HUES48 (cell line): ENCODE results near the gene FMN2.

Experiments
- H3K27ac ChIP-seq: one replicate; pipeline ENCODE4 v1.7.0; 2013; ENCODE audit warnings: low read depth, low read length, inconsistent platforms
- H3K27me3 ChIP-seq: 2 replicates; pipeline ENCODE4 v1.6.1; 2013; ENCODE audit warnings: mild to moderate bottlenecking, low read length; ENCODE audit not compliant: control insufficient read depth, insufficient read depth
- H3K36me3 ChIP-seq: 2 replicates; pipeline ENCODE4 v1.6.1; 2013; ENCODE audit warnings: low read length; ENCODE audit not compliant: control insufficient read depth, insufficient read depth
- H3K4me1 ChIP-seq: 2 replicates; pipeline ENCODE4 v1.6.1; 2013; ENCODE audit warnings: mild to moderate bottlenecking, low read length; ENCODE audit not compliant: control insufficient read depth, insufficient read depth
- H3K4me3 ChIP-seq: 2 replicates; pipeline ENCODE4 v1.5.1; 2013; ENCODE audit warnings: mild to moderate bottlenecking, low read depth, low read length
- H3K9ac ChIP-seq: 2 replicates; pipeline ENCODE4 v1.6.1; 2013; ENCODE audit warnings: mild to moderate bottlenecking, low read depth, low read length, moderate library complexity
- H3K9me3 ChIP-seq: 2 replicates; pipeline ENCODE4 v1.6.1; 2013; ENCODE audit warnings: low read length; ENCODE audit not compliant: control insufficient read depth, insufficient read depth

Gene FMN2

DNA sequence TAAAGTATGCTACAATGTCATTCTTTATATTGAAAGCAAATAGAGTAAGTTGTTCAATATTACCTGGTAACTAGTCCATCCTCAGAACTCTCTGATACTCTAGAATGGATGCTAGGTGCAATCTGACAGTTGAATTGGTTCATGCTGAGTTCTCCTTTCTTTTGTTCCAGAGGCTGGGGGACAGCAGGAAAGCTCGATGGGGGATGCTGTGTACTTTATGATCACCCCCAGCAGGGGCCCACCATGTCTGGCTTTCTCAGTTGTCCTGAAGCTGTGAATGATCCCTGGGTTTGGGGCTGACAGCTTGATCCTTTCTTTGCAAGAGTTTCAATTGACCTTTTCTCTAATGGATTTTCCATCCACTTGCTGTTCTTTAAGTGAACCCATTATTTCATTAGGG, 22.5 kb downstream of the FMN2 start:
- no peak overlapping the region for H3K4me3 ChIP-seq
- H3K9ac ChIP-seq = no peak overlapping the region
- H3K9me3 ChIP-seq = no peaks in the 10 kb centered on the region
- peaks cover 12% of the 10 kb centered on the region for H3K4me1 ChIP-seq
- H3K36me3 ChIP-seq = no peaks in the 10 kb centered on the region
- H3K27me3 ChIP-seq = no peaks in the 10 kb centered on the region
- no peak overlapping the region for H3K27ac ChIP-seq

DNA sequence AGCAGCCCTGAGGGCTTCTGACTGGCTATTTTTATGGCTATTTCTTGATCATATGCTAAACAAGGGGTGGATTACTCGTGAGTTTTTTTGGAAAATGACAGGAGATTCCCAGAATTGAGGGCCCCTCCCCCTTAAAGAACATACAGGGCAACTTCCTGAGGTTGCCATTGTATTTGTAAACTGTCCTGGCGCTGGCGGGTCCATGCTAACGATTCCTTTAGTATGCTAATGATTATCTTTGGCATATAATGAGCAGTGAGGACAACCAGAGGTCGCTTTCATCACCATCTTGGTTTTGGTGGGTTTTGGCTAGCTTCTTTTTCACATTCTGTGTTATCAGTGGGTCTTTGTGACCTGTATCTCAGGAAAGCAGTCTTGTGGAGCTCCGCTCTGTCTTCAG, 24.1 kb downstream of the FMN2 start:
- H3K9me3 ChIP-seq = no peaks in the 10 kb centered on the region
- no peak overlapping the region for H3K9ac ChIP-seq
- no peaks in the 10 kb centered on the region for H3K27me3 ChIP-seq
- H3K4me3 ChIP-seq = no peak overlapping the region
- H3K4me1 ChIP-seq = peaks cover 12% of the 10 kb centered on the region
- no peaks in the 10 kb centered on the region for H3K36me3 ChIP-seq
- H3K27ac ChIP-seq = no peak overlapping the region

DNA sequence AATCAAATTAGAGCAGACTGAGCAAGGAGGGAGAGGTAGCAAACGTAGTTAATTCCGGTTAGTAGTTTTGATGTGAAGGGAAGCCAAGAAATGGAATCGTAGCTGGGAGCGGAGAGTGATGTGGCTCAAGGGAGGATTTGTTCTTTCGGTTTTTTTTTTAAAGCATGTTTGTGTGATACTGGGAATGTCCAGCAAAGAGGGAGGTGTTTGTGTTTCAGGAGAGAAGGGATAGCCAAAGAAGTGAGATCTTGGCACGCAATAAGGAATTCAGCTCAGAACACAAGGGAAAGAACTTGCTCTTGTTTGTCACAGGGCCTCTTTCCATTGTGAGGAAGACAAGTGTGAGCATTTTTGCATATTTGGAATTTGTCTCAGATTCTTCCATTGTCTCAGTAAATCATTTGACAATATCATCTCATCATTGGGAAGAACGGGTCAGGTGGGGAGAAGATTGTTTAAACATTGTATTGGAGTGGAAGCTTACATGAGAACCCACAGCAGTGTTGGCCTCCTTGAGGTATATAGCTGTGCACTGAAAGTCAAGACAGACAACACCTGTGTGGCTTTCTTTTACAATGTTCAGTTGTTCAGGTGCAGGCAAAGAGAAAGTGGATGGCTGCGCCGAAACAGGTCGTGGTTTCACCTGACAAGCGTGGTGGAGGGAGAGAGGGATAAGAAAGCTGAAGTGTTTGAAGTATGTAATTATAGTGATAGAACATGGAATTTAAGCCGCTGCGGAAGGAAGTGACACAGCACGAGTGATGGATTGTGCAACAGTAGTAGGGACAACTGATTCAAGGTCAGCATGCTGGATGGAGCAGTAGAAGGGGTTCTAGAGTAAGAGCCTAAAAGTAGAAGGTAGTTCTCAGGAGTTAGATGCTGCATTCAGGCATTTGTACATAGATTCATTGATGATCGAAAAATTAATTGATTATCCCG, 25.4 kb downstream of the FMN2 start:
- Histone ChIP-seq H3K9ac (no peak overlapping the region), H3K4me1 (peaks cover 12% of the 10 kb centered on the region), H3K27ac (no peak overlapping the region), H3K4me3 (no peak overlapping the region), H3K27me3 (no peaks in the 10 kb centered on the region), H3K36me3 (no peaks in the 10 kb centered on the region), H3K9me3 (no peaks in the 10 kb centered on the region)

DNA sequence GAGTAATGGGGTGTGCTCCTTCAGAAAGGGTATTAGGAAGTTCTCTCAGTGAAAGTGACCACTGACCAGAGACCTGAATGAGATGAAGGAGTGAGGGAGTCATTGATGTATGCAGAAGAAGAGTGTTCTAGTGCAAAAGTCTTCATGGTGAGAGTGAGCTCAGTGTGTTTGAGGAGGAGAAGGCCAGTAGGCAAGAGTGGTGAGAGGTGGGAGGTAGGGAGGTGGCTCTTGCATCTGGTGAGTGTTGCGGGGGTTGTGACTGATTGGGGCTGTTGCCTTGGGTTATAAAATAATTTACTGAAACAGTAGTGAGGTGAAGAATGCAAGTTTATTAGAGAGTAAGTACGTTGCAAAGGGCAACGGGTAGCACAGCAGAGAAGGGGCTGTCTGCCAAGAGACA, 26.2 kb downstream of the FMN2 start:
- Histone ChIP-seq H3K4me3 (no peak overlapping the region), H3K27me3 (no peaks in the 10 kb centered on the region), H3K9me3 (no peaks in the 10 kb centered on the region), H3K4me1 (peaks cover 12% of the 10 kb centered on the region), H3K36me3 (no peaks in the 10 kb centered on the region), H3K9ac (no peak overlapping the region), H3K27ac (no peak overlapping the region)

DNA sequence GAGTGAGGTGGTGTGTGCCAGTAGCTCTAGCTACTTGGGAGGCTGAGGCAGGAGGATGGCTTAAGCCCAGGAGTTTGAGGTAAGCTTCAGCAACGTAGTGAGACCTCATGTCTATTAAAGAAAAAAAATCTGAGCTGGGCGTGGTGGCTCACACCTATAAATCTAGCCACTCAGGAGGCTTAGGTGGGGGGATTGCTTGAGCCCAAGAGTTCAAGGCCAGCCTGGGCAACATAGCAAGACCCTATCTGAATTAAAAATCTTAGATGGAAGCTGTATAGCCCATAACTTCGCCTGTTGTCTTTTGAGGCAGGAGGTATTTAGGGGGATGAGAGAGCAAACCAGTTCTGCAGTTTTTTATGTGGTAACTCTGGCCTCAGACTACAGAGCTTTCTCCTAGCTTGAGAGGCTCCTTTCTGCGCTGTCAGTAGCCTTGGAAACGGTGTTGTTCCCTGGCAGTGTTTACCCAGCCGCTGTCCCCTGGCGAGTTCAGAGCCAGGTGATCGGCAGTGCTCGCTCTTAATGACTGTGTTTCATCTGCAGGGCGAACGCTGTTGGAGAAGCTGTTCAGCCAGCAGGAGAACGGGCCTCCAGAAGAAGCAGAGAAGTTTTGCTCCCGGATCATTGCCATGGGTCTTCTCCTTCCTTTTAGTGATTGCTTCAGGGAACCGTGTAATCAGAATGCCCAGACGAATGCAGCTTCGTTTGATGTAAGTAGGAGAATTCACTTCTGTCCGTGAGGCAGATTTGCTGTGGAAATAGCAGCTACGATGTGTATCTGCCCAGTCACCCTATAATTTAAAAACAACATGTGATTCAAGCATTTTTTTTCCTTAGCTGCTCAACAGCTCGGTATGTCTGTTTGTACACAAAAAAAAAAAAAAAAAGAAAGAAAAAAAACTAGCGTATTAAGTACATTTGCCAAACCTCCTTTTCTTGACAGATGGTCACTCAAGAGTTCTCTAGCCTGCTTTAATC, 31.2 kb downstream of the FMN2 start:
- no peaks in the 10 kb centered on the region for H3K4me1 ChIP-seq
- no peaks in the 10 kb centered on the region for H3K9me3 ChIP-seq
- H3K4me3 ChIP-seq = no peak overlapping the region
- H3K9ac ChIP-seq = no peak overlapping the region
- no peaks in the 10 kb centered on the region for H3K36me3 ChIP-seq
- no peaks in the 10 kb centered on the region for H3K27me3 ChIP-seq
- H3K27ac ChIP-seq = no peak overlapping the region

DNA sequence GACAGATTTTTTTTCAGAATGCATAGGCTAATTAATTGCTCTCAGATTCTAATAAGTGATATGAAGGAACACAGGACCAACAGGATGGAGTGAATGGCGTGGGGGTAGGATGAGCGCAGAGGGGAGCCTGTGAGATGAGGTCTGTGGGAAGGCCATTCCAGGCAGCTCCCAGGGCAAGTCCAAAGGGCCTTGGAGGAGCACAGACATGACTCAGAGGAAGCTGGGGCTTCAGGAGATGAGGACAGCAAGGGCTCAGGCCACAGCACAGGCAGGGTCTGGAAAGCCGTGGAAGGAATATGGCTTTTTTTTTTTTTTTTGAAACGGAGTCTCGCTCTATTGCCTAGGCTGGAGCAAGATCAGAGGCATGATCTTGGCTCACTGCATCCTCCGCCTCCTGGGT, 35.1 kb downstream of the FMN2 start:
- Histone ChIP-seq H3K27me3 (no peaks in the 10 kb centered on the region), H3K9me3 (no peaks in the 10 kb centered on the region), H3K27ac (no peak overlapping the region), H3K9ac (no peak overlapping the region), H3K4me1 (no peaks in the 10 kb centered on the region), H3K36me3 (no peaks in the 10 kb centered on the region), H3K4me3 (no peak overlapping the region)

DNA sequence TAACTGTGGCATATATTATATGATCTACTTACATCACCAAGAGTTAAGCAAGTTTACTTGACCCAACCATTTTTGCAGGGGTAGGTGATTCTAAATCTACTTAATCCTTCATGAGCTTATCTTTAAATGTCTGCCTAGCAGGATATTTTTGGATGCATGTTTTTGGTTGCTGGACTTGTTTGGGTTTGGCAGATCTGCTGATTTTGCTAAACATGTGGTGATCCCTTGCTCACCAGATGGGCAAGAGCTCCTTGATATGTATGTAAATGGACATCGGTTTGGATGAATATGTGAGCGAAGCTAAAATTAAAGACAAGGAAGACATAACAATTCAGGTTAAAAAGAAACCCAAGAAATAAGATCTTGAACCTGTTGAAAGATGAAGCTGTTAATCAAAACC, 36.7 kb downstream of the FMN2 start:
- Histone ChIP-seq H3K36me3 (no peaks in the 10 kb centered on the region), H3K27me3 (no peaks in the 10 kb centered on the region), H3K4me1 (no peaks in the 10 kb centered on the region), H3K27ac (no peak overlapping the region), H3K9me3 (no peaks in the 10 kb centered on the region), H3K9ac (no peak overlapping the region), H3K4me3 (no peak overlapping the region)

DNA sequence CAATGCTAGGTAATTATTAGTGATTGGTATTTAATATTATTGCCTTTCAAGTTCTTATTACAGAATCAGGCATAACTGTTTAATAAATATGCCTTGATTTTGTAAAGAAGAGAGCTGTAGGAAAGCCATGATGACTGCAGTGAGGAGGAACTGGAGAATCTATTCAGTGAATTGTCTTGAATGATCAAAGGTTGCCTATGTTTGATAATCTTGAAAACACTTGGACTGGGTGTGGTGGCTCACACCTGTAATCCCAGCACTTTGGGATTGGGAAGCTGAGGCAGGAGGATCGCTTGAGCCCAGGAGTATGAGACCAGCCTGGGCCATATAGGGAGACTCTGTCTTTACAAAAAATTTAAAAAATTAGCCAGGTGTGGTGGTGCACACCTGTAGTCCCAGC, 42.4 kb downstream of the FMN2 start:
- H3K27ac ChIP-seq = no peak overlapping the region
- no peak overlapping the region for H3K9ac ChIP-seq

DNA sequence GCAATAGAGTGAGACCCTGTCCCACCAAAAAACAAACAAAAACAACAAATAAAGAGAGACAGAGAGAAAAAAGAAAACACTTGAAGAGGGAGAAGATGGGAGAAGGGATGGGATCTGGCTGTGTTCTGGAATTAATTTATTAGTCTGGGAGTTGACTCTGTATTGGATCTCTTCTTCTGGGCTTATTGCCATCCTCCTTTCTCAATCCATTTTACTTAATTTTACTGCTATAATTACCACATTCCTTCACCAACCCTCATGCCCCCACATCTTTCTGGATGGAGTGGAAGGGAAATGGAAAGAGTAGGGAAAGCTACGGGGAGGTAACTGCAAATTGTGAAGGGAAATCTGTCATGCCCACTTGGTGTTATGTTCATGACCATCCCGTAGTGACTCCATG, 42.9 kb downstream of the FMN2 start:
- Histone ChIP-seq H3K27ac (no peak overlapping the region), H3K9ac (no peak overlapping the region), H3K27me3 (no peaks in the 10 kb centered on the region), H3K4me1 (peaks cover 11% of the 10 kb centered on the region; the same call in 1 of the 2 replicates), H3K36me3 (no peaks in the 10 kb centered on the region), H3K9me3 (no peaks in the 10 kb centered on the region), H3K4me3 (no peak overlapping the region)

More for the DNA sequence above, 42.4 kb downstream of the FMN2 start:
- H3K4me1 ChIP-seq = peaks cover 7% of the 10 kb centered on the region; the same call in 1 of the 2 replicates
- no peaks in the 10 kb centered on the region for H3K27me3 ChIP-seq
- H3K36me3 ChIP-seq = no peaks in the 10 kb centered on the region
- no peaks in the 10 kb centered on the region for H3K9me3 ChIP-seq
- H3K4me3 ChIP-seq = no peak overlapping the region

DNA sequence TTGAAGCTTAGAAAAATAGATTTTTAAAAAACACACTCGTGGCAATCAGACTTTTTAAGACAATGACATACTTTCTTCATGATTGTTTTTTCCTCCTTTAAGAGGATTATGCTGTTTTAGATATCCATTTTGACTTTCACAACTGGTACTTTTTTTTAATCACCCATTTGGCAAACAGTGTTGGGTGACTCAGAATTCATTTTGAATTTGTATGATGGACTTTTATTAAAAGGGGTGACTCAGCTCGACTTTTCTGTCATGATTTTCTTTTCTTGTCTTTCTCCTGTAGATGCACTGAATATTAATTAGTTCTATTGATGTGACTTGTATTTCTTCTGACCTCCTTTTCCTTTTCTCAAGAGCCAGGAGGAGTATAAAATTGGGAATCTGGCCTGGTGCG, 44.7 kb downstream of the FMN2 start:
- no peak overlapping the region for H3K27ac ChIP-seq
- no peaks in the 10 kb centered on the region for H3K27me3 ChIP-seq
- H3K36me3 ChIP-seq = no peaks in the 10 kb centered on the region

DNA sequence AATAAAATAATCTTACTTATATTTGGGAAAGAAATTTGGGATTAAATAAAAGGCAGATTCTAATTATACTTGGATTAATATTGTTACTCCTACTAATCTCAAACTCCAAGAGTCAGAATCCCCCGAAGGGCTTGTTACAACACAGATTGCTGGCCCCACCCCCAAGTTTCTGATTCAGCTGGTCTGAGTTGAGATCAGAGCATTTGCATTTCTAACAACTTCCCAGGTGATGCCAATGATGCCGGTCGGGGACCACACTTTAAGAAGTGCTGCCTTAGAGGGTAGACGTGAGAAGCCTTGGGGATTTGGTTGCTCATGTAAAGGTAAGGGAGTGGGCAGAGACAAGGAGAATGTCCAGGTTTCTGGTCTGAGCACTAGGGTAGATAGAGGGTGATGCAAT, 47.2 kb downstream of the FMN2 start:
- no peaks in the 10 kb centered on the region for H3K9me3 ChIP-seq
- H3K27me3 ChIP-seq = no peaks in the 10 kb centered on the region
- H3K9ac ChIP-seq = no peak overlapping the region
- peaks cover 16% of the 10 kb centered on the region; the same call in 1 of the 2 replicates for H3K4me1 ChIP-seq
- no peaks in the 10 kb centered on the region for H3K36me3 ChIP-seq
- H3K4me3 ChIP-seq = no peak overlapping the region
- H3K27ac ChIP-seq = no peak overlapping the region

More for the DNA sequence above, 44.7 kb downstream of the FMN2 start:
- H3K4me1 ChIP-seq = peaks cover 16% of the 10 kb centered on the region; the same call in 1 of the 2 replicates
- H3K9ac ChIP-seq = no peak overlapping the region
- no peaks in the 10 kb centered on the region for H3K9me3 ChIP-seq
- no peak overlapping the region for H3K4me3 ChIP-seq
